ENCODE results near the gene ARHGAP10.

Gene ARHGAP10

DNA sequence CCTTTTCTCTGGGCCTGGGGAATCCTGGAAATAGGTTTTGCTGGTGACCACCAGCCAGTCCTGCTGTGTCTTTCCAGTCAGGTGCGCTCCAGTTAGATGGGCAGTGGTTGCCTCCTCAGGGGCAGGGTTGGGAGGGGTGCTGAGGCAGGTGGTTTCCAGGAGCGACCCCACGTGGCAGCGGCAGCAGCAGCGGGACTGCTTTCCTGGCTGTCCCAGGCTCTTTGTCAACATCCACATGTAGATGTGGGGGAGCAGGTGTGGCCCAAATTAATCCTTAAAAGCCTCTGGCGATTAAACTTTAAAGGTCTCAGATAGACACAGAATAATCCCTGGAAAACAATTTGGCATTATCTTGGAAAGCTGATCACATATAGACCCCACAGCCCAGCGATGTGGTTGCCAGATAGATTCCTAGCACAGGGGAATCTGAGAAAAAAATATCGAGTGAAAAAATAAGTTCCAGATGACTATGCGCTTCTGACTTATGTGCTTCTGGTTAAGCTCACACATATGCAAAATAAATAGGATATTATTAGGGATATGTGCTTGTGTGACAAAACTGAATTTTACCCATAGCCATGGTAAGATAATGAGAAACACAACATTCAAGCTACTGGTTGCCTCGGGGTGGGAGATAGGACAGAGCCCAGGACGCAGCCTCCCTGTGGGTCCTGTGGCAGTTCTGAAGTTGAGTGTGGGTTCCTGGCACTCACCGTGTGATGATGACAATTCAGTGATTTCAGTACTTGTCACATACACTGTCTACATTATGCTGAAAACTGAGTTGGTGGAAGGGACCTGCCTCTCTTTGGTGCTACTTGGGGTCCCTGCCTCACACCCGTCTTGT is 336.4 kb downstream of the ARHGAP10 start:
- no peak overlapping the region for H3K4me3 ChIP-seq (ENCODE audit: low read depth, low read length)
- TF ChIP-seq, protein P1, sequence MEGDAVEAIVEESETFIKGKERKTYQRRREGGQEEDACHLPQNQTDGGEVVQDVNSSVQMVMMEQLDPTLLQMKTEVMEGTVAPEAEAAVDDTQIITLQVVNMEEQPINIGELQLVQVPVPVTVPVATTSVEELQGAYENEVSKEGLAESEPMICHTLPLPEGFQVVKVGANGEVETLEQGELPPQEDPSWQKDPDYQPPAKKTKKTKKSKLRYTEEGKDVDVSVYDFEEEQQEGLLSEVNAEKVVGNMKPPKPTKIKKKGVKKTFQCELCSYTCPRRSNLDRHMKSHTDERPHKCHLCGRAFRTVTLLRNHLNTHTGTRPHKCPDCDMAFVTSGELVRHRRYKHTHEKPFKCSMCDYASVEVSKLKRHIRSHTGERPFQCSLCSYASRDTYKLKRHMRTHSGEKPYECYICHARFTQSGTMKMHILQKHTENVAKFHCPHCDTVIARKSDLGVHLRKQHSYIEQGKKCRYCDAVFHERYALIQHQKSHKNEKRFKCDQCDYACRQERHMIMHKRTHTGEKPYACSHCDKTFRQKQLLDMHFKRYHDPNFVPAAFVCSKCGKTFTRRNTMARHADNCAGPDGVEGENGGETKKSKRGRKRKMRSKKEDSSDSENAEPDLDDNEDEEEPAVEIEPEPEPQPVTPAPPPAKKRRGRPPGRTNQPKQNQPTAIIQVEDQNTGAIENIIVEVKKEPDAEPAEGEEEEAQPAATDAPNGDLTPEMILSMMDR (IDR thresholded peaks at IDR 0.05; ENCODE audit: low read depth, low read length): no peak

DNA sequence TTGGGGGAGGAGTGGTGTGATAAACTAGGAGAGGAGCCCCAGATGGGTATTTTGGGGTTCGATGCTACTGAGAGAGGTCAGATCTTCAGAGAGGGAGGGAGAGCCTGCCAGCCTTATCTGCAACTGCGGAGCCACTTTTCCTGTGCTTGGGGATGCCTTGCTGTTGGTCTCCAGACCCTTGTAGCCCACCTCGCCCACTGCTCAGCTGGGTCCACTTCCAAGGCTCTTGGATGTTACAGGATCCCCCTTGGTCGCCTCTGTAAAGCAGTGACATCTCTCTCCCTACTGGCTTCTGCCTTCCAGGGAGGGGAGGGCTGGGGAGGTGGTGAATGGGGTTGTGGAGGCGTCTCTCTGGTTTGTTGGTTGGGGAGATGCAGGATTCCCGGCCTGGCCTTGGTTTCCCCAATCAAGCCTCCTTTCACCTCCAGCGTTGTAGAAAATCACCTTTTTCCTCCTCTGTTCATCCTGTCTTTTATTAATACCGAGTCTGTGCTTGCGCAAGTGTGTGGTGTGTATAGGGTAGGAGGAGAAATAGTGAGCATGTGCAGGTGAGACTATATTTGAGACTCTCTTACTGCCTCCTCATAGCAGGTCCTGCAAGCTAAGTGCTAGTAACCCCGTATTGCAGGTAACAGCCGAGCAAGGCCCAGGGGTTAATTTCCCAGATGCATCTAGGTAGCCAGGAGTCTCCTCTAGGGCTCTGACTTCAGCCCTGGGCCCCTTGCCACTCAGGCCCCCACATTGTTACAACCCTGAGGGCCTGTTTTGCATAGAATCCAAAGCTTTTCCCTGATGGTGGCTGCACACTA is 337.4 kb downstream of the ARHGAP10 start:
- TF ChIP-seq, protein P1 (IDR thresholded peaks at IDR 0.05; ENCODE audit: low read depth, low read length): no peak
- no peak overlapping the region for H3K4me3 ChIP-seq (ENCODE audit: low read depth, low read length)

DNA sequence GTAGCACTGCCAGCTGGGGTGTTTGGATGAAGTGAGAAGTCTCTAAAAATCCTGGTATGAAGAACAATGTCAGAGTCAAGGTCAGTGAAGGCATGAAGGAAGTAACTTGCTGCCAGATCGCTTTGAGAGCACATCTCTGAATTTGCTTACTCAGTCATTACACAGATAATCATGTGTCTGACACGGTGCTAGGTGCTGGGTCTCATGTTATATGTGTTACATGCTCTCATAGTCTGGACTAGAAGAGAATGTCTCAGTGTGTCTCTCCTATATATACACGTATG is 337.9 kb downstream of the ARHGAP10 start:
- TF ChIP-seq, protein P1 (IDR thresholded peaks at IDR 0.05; ENCODE audit: low read depth, low read length): no peak
- H3K4me3 ChIP-seq (ENCODE audit: low read depth, low read length): no peak overlapping the region

DNA sequence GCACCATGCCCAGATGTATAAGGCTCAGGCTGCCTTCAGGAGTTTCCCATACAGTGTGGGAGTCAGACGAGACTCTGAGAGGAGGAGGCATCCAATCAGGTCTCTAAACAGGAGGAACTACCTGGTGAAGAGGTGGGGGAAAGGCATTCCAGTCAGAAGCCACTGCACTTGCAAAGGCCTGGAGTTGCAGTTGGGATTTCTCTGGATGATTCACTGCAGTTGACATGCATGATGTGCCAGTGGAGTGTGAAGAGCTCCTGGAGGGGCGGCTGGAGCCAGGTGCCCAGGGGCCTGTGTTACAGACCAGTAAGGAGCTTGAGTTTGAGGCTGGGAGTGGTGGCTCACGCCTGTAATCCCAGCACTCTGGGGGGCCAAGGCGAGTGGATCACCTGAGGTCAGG is 339.1 kb downstream of the ARHGAP10 start:
- H3K4me3 ChIP-seq (ENCODE audit: low read depth, low read length): no peak overlapping the region
- TF ChIP-seq, protein P1 (IDR thresholded peaks at IDR 0.05; ENCODE audit: low read depth, low read length): no peak

DNA sequence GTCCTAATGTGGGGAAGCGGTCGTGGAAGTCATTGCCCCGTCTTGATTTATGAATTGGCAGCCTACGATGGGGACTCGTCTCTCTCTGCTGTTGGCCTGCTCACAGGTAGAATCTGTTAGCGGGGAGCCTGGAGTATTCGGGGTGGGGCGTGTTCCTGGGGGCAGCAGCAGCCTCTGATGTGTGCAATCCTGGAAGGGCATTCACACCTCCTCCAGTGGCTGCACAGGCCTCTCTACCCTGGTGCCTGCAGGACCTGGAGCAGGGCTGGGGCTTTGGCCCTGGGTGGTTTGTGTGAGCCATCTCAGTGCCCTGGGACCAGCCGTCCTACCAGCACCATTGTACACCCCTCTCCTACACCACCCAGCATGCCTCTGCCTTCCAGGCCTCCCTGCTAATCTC is 340.9 kb downstream of the ARHGAP10 start:
- TF ChIP-seq, protein P1 (IDR thresholded peaks at IDR 0.05; ENCODE audit: low read depth, low read length): no peak
- no peak overlapping the region for H3K4me3 ChIP-seq (ENCODE audit: low read depth, low read length)

DNA sequence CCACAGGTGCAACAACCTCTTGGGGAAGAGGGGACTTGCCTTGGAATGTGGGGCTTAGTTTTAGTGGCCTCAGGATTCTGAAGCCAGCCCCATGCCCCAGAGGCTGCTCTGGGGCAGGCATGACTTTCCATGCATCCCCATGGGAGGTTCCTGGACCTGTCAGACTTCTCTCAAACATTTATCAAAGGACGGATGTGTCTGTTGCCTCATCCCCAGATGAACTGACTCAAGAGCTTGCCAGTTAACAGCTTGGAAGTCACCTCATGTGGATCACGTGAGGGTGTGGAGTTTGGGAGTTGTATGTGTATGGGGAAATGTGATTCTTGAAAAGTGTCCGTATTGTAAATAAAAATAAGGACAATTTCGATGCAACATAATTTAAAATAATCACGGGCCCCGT is 341.5 kb downstream of the ARHGAP10 start:
- no peak overlapping the region for H3K4me3 ChIP-seq (ENCODE audit: low read depth, low read length)
- TF ChIP-seq, protein P1 (IDR thresholded peaks at IDR 0.05; ENCODE audit: low read depth, low read length): no peak

DNA sequence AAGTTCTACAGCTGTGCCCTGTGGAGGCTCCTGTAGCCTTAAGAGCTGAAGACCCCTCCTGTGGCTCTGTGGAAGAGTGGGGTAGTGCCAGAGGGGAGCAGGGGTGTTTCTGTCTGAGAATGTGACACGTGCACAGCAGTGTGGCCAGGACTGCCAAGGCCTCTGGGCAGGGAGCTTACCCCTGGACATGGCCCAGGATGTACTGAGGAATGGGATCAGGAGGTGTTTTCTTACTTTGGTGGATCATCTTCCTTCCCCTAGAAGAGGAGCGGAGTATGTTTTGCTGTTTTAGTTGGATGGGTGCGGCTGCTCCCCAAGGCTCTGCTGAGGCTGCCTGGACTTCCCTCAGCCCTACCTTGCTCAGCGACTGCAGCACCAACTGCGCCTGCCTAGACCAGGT is 342.6 kb downstream of the ARHGAP10 start:
- no peak overlapping the region for H3K4me3 ChIP-seq (ENCODE audit: low read depth, low read length)
- TF ChIP-seq, protein P1 (IDR thresholded peaks at IDR 0.05; ENCODE audit: low read depth, low read length): no peak
